ENCODE measurements around the gene AGRP.
"Not testable (repeated sequence)": the region's sequence is repeated elsewhere in the genome, so short reads cannot be mapped to it uniquely, and the experiment has no call there.

AGRP gene

DNA sequence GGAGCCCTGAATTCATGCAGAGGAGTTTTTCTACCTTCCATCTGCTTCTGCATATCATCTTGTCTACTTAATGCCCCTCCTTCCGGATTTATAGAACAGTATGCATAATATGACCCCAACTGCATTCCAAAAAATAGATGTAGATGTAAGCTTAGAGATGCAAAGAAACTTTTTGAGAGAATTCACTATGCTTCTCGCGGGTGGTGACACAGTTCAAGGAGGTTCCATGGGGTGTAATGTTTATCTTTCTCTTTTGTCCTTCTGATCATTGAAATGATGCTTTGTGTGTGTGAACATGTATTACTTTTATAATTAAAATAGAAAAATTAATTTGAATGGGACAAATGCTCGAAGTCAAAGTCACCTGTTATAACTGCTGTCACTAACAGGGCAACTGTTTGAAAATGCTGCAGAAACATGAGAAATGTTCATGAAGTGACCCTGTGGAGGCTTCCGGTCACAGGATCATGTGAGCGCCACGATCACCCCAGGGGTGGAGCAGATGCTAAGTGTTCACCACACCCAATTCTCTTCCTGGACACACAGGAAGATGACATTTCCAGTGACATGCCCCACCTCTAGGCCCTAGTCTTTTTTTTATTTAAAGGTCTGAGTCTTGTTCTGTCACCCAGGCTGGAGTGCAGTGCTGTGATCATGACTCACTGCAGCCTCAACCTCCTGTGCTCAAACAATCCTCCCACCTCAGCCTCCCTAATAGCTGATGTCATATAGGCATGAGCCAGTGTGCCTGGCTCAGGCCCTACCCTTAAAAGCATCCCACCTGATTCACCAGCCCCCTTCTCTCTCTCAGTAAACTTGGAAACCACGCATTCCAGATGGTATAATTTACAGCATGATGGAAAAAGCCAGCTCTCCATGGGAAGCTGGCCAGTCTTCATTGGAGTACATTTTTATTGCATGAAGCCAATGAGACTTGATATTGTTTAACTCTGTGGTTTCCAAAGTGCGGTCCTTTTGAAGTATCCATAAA, 21.0 kb upstream of the AGRP start:
- DNase-seq (ENCODE audit: low spot score): peak; percentile 77

- no peak for DNase-seq (ENCODE audit: low spot score)
Measured at GRCh38 chr16:67499106-67499505, 15.8 kb upstream of the AGRP start.

- no peak for DNase-seq (ENCODE audit: low spot score)
Measured at GRCh38 chr16:67490335-67491096, 7.2 kb upstream of the AGRP start.

DNA sequence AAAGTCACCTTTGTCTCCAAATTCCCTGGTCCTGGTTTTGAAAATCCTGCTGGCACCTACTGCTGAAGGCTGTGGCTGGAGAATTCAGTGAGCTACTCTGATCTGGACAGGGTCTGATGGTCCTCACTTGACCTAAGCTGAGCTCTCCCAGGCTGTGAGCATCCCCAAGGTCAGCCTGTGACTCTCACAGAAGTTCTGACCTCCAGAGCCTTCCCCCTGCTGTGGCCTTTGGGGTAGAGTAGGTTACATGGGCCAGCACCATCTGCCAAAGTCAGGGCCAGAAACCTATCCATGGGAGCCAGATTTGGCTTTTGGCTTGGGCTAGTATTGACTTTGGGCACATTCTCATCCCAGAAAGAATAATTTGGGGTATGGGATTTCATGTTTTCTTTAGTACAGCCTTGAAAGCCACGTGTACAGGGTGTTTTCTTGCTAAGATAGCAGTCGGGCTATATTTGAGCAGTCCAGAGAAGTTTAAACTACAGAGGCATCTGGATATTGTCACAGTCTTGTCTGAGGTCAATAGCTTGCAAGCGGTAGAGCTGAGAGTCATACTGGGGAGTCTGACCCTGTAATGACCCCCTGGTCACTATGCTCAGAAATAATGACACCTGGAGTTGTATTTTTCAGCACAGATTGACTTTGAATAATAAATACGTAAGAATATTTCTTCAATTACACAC, 6.2 kb upstream of the AGRP start:
- no peak for DNase-seq (ENCODE audit: low spot score)

- not testable (repeated sequence) for DNase-seq (ENCODE audit: low spot score)
Measured at GRCh38 chr16:67487561-67487960, 4.2 kb upstream of the AGRP start.

DNA sequence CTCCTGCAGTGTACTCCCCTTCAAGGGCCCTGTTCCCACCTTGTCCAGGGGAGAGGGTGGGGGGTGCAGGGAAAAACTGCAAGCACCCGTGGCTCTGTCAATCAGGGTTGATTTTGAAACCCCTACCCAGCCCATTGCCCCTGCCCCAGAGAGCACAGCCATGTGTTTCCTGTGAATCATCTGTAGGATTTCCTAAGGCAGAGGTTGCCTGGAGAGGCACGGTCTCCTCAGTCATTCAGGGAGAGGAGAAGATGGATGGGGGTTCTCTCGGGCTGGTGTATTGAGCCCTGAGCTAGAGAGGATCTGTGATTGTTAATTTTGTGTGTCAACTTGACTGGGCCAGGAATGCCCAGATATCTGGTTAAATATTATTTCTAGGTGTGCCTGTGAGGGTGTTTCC, 3.5 kb upstream of the AGRP start:
- DNase-seq (ENCODE audit: low spot score): peak; percentile 40

GRCh38 chr16:67483731-67484525, 581 bp upstream of the AGRP start:
- DNase-seq (ENCODE audit: low spot score): no peak

GRCh38 chr16:67482233-67482924, 968 bp downstream of the AGRP start:
- no peak for DNase-seq (ENCODE audit: low spot score)

DNA sequence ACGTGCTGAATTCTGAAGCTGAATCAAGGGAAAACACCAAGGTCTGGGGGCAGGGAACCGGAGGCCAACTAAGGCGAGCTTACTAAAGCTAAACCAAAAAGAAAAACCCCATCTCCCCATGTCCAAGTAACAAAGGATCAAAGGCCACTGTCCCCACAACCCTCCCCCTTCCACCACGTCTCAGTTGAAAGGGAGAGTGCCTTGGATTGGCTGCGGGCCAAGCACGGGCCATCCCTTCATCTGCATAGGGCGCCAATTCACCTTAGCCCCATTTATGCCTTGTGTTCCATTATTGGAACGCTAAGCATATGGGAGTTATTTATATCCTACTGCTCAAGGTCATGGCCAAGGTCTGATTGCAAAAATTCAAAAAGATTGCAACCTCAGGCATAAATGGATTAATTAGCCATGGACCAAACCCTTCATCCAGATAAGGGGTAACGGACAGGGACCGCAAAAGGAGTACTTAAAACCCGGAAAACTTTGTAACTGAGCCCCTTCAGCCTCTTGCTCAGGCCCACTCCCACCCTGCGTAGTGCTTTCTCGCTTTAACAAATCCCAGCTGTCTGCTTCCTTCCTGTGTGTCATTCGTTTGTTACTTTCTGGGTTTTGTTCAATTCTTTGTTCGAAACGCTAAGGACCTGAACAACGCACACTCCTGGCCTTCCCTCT, 1.6 kb downstream of the AGRP start:
- DNase-seq (ENCODE audit: low spot score): peak; percentile 68

DNA sequence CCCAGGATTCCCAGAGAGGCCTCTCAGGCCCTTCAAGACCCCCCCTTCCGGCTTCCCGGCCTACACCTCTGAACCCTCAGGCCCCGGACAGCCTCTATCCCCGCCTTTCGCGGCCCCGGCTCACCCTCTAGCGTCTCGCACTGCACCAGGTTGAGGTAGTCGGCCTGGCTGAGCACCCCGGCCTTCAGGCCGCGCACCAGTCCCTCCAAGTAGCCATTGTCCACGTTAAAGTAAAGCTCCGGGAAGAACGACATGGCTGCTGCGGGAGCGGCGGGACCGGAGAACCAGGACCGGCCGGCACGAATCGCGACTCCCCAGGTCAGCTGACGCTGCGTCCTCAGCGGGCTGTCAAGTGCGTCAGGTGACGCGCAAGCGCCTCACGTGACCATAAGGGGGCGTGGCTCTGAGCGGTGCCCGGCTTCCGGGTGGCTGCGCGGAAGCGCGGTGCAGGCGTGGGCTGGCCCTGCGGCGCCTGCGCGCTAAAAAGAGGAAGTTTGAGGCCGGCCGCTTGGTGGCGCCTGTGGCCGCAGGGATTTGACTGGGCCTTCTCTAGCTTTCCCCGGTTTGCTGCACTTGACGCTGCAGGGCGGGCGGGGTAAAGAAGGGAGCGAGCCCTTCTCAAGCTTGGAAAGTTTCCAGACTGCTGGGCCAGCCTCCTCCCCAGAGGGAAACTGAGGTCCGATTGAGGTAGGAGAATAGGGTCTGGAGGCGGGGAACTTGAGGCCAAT, 2.4 kb downstream of the AGRP start, which contains the start of gene ATP6V0D1:
TSS of gene ATP6V0D1 (minus strand) at position 325 of the 728 bp plus-strand sequence. CDS start at position 254, 71 bp downstream.
- peak; percentile 98 for DNase-seq (ENCODE audit: low spot score)

DNA sequence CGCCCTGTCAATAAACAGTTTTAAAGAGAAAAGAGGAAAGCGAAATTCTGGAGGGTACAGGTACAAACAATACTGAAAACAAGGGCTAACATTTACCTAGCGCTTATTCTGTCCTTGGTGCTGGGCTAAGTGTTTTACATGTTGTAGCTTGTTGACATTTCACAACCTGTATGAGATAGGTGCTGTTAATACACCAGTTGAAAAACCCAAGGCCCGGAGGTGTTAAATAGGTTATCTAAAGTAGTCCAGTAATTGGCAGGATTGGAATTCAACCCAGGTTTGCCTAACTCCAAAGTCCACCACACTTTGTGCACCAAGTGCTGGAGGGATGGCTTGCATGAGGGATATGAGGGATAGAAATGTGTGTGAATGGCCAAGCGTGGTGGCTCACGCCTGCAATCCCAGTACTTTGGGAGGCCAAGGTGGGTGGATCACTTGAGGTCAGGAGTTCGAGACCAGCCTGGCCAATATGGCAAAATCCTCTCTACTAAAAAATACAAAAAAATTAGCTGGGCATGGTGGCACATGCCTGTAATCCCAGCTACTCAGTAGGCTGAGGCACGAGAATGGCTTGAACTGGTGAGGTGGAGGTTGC, 5.3 kb downstream of the AGRP start:
- no peak for DNase-seq (ENCODE audit: low spot score)

DNA sequence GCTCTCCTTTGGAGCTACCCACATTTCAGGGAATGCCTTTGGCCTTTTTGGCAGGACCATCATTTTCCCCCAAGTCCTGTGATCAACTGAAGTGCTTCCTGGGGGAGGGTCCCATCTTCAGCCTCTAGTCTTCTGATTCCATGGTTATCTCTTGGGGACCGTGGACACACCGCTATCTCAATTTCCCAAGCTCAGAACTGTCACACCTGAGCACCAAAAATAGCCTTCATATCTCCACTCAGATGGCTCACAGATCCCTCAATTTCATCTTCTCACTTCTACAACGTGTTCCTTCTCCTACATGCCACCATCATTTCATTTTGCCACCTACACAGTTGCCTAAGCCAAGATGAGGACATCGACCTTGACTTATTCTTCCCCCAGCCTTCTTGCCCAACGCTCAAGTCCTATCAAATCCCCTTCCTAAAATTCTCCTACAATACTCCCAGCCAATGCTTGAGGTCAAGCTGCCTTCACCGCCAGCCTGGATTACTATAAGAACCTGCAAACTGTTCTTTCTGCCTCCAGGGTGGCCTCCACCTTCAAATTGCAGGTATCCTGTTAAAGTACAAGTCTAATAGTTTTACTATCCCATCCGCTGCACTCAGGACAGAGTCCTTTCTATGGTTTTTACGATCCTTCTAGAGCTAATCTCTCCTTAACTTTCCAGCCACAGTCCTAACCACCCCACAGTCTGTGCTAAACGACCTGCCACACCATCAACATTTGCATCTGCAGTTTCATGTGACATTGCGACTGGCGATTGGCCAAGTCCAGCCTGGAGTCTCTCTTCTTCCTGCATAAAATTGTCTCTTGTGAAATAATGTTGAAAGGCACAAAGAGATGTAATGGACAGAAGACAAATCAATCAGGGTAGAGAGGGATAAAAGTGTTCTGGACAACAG, 8.5 kb downstream of the AGRP start:
- DNase-seq (ENCODE audit: low spot score): no peak

GRCh38 chr16:67471758-67472384, 11.5 kb downstream of the AGRP start:
- DNase-seq (ENCODE audit: low spot score): no peak

GRCh38 chr16:67470359-67470758, 13.0 kb downstream of the AGRP start:
- DNase-seq (ENCODE audit: low spot score): no peak

- no peak for DNase-seq (ENCODE audit: low spot score)
Measured at GRCh38 chr16:67468731-67469130, 14.6 kb downstream of the AGRP start.

- no peak for DNase-seq (ENCODE audit: low spot score)
Measured at GRCh38 chr16:67466581-67466980, 16.8 kb downstream of the AGRP start.

DNA sequence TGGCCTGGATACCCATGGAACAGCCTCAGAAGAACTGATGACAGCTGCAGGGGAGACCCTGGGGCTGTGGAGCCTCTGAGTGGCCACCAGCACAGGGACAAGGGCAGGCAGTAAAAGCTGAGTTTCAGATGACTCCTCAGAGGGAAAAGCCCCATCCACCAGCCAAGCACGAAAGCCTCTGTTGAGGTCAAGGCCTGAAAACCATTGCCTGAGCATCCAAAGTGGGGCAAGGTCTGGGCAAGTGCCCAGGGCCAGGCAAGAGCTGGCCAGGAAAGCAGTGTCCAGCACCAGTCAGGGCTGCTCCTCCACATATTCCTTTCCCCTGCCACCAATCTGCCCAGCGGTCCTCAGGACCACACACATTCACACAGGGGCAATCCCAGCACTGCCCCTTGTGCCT, 18.8 kb downstream of the AGRP start:
- no peak for DNase-seq (ENCODE audit: low spot score)

GRCh38 chr16:67463691-67464090, 19.7 kb downstream of the AGRP start:
- no peak for DNase-seq (ENCODE audit: low spot score)

Measured in kidney capillary endothelial cell (primary cell).